GM21390 (cell line): ENCODE measurements around the gene MTSS2.
"Not testable (repeated sequence)": the region's sequence is repeated elsewhere in the genome, so short reads cannot be mapped to it uniquely, and the experiment has no call there.

Experiments used
- ATAC-seq: cut with Tn5 transposase; IDR thresholded peaks from one replicate; pipeline ENCODE4 v1.9.1; 2021; ENCODE audit not compliant: unreplicated experiment

MTSS2 gene

GRCh38 chr16:70676675-70677498 is 9.0 kb downstream of the MTSS2 start:
- ATAC-seq, result no peak

GRCh38 chr16:70675851-70676513 is 9.9 kb downstream of the MTSS2 start:
- ATAC-seq, result no peak

DNA sequence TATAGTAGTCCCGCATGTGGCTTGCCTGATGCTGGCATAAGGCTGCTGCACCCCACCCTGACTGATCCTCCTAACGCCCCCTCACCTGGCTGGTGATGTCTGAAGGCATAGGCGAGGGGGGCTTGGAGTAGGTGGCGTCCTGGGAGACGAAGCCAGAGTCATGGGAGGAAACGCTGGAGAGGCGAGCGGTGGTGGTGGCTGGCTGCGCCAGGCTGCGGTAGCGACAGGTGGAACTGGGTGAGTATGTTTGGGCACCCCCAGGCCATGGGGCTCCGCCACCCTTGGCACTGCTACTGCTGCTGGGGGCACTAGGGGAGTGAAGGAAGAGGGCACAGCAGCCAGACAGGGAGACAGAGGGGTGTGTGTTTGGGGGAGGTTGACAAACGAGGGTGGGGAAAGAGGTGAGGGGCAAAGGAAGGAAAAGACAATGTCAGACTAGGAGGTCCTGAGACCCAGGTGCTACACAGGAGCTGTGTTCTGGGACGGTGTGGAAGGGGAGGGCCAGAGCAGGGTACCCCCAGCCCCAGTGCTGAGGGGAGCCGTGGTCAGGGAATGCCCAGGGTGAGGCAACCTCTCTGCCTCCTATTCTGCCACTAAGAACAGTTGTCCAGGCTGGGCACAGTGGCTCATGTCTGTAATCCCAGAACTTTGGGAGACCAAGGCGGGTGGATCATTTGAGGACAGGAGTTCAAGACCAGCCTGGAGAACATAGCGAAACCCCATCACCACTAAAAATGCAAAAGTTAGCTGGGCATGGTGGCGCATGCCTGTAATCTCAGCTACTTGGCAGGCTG is 11.4 kb downstream of the MTSS2 start:
- ATAC-seq, result no peak

DNA sequence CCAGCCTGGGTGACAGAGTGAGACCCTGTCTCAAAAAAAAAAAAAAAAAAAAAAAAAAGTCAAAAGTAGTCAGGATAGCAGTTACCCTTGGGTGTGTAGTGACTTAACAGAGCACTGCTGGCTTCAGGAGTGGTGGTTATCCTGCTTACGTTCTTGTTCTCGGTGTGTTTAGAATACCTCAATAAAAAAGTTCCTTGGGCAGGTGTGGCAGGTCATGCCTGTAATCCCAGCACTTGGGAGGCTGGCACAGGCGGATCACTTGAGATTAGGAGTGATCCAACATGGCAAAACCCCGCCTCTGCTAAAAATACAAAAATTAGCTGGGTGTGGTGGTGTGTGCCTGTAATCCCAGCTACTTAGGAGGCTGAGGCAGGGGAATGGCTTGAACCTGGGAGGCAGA is 14.9 kb downstream of the MTSS2 start:
- not testable (repeated sequence) for ATAC-seq

GRCh38 chr16:70670175-70670574 is 15.7 kb downstream of the MTSS2 start:
- ATAC-seq, result no peak

DNA sequence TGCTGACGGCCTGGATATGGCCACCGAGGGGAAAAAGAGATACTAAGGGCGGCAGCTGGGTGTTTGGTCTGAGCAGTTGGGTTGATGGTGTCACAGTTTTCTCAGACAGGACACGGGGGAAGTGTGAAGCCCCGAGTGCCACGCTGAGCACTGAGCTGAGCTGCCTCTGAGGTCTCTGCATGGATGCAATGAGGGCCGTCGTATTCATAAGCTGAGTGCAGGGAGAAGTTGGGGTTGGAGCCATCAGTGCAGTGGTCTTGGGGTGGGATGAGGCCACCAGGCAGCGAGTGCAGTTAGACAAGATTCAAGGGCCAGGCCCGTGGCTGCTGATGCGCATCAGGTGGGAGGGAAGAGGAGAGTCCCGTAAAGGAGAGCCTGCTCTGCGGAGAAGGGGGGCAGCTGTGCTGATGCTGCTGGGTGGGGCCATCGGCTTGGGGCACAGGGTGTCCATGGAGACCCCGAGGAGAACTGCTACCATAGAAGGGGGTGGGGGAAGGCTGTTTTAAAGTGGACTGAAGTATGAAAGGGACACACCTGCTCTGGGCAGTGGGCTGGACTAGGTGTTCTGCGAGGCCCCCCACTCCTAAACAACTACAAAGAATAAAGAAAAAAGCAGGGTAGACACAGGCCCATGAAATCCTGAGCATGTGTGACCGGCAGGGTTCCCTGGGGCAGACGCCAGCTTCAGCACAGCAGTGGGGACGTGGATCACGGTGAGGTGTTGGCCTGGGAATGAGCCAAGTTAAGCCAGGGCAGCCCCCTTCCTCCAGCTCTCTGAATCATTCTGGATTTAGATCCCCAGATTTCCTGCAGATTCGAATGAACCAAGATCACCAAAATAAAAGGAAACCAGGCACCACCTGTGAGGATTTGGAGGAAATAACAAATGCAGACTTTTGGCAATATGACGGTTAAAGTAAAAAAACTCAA is 19.8 kb downstream of the MTSS2 start:
- ATAC-seq, result no peak

DNA sequence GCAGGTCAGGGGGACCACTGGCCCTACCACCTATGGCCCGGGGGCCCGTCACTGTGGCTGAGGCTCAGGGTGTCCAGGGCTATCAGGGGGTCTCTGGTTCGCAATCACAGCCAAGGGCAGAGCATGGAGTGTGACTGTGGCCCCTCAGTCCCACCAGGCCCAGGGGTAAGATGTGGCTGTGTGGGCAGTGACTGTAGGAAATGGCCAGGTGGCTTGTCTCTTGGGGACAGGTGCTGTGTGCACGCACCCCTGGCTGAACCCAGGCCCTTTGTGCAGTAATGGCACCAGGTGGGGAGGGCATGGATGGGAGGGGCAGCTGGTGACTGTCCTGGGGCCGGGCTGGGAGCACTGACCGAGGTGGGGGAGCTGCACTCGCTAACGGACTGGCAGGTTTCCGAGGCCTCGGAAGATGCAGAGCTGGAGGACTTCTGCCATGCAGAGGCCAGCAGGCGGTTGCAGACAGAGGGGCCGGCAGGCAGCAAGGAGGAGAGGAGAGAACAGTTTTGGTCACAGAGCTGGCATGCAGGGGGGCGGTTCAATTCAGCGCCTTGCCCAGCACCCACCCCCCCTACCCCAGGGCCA is 20.6 kb downstream of the MTSS2 start:
- ATAC-seq, result no peak

DNA sequence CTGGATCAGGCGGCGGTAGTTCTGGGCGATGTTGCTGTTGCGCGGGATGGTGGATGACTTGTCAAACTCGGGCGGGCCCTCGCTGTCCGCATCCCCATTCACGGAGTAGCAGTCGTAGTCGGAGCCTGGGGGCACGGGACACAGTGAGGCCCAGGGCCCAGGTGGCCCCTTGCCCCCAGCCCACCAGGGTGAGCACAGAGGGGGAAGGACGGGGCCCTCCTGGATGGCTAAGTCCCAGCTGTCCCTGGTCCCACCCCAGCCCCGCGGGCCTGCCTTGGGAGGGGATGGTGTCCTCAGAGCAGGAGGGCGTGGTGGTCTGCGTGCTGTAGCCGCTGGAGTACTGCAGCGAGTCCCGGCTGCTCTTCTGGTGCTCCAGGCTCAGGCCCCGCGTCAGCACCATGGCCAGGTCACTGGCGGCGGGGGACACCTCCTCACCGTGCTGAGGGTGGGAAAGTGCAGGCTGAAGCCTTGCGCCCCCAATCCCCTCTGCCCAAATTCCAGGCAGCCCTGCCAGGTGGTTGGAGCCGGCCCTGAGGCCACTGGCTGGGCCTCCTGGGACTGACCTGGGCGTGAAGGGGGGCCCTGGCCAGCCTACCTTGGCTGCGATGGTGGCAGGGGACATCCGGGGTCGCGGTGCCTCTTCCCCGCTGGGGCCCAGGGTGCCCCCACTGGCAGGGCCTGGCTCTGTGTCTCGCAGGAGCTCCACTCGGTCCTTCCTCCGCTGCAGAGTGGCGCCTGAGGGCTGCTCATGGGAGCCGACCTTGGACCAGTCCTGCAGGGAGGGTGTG is 21.3 kb downstream of the MTSS2 start:
- ATAC-seq, result no peak

DNA sequence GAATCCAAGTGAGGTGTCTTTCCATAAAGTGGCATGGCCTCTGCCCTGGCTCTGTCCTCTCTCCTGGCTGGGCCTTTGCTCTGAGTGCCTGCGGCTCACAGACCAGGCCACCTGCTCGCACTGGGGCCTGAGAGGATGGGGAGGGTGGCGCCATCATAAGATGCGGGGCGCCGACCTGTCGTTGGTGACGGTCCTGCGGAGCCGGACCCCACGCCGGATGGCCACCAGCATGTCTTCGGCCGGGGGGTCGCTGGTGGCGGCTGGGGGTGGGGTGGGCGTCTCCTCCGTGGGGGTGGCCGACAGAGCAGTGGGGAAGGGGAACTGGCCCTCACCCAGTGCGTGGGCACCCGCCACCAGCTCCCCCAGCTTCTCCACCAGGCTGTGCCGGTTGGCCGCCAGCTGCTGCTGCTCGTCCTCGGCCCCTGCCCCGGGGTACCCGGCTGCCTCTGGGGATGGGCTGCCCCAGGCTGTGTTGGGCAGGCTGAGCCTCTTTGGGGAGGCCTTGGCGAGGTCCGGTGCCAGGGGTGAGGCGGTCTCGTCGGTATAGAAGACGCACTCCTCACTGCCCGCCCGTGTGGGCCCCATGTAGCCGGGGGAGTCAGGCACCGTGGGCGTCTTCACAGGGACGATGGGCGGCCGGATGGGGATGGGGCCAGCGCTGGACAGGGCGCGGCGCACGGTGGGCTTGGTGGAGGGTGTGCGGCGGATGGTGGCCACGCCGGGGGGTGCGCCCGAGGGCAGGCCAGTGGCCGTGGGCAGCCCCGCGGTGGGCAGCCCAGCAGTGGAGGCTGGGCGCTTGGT is 22.1 kb downstream of the MTSS2 start:
- ATAC-seq, result no peak

DNA sequence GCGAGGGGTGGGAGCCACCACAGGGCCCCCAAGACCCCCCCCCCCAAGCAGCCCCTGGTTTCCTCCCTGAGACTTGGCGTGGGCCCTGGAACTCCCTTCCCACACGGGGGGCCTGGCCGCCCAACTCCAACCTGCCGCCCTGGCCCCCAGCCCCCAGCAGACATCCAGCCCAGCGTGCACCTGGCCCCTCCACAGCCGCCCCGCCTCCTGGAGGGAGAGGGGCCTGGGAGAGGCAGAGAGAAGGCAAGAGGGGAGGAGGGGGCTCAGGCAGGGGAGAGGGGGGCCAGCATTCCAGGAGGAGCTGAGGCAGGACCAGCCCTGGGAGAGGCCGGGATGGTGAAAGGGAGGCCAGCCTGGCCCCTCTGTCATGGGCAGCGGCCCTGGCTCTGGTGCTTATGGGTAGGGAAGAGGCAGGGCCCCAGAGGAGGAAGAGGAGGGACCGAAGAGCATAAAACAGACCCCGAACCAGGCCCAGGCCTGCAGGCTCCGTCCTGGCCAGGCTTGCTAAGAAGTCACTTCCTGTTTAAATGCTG is 22.8 kb downstream of the MTSS2 start:
- ATAC-seq, result no peak

- no peak for ATAC-seq
Observed at GRCh38 chr16:70661918-70662641, 23.8 kb downstream of the MTSS2 start.

DNA sequence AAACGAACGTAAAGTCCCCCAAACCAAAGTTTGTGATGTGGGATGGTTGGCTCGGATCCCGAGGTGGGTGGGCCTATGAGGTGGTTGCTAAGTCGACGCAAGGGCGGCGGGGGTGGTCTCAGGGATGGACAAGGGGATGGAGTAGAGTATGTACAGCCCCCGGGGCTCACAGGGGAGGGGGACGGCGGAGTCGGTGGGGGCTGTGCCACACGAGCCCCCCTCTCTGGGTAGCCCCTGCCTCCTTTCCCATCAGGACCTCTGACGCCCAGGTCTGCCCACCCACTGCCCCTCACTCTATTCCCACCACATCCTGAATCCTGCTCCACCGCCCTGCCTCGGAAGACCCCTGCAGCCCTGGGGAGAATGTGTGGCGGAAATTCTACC is 24.3 kb downstream of the MTSS2 start:
- ATAC-seq, result no peak

DNA sequence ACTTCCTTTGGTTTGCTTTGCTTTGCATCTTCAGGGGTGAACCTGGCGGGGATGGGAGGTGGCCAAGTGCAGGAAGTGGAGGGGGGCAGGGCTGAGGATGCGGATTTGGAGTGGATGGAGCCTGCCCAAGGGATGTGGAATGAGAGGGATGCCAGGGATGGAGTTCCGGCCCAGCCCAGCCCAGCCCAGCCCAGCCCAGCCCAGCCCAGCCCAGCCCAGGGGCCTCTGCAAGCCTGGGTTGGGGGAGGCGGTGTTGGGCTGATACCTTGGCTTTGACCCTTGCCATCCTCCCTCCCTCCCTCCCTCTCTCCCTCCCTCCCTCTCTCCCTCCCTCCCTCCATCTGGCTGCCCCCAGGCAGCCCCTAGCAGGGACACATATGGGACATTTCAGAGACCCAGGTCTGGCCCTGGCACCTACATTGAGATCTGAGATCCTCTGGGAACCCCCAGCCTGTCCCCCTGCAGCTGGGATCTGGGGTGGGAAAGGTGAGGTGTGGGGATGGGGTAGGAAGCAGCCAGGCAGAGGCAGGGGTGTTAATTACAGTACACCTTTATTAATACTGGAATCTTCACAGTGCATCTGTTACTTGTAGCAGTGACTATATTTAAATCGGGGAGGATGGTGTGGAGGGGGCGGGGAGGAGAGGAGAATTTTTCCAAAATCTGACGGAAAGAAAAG is 25.0 kb downstream of the MTSS2 start:
- ATAC-seq, result no peak

DNA sequence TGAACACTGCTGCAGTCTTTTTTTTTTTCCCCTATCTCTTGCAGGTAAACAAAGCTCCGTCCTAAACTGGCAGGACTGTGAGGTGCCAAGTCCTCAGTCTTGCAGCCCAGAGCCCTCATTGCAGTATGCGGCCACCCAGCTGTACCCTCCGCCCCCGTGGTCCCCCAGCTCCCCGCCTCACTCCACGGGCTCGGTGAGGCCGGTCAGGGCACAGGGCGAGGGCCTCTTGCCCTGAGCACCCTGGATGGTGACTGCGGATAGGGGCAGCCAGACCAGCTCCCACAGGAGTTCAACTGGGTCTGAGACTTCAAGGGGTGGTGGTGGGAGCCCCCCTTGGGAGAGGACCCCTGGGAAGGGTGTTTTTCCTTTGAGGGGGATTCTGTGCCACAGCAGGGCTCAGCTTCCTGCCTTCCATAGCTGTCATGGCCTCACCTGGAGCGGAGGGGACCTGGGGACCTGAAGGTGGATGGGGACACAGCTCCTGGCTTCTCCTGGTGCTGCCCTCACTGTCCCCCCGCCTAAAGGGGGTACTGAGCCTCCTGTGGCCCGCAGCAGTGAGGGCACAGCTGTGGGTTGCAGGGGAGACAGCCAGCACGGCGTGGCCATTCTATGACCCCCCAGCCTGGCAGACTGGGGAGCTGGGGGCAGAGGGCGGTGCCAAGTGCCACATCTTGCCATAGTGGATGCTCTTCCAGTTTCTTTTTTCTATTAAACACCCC is 25.7 kb downstream of the MTSS2 start:
- no peak for ATAC-seq

DNA sequence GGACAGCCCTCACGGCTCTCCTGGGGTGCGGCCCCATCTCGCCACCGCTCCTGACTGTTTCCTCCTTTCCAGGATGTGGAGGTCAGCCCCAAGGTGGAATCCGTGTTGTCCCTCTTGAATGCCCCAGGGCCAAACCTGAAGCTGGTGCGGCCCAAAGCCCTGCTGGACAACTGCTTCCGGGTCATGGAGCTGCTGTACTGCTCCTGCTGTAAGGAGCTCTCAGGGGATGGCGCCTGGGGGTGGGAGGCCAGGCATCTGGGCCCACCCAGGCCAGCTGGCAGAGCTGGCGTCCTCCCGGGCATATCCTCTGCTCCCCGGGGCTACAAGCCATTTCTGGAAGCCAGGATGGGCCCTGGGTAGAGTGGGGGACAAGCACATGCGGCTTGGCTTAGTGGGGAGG is 26.3 kb downstream of the MTSS2 start:
- no peak for ATAC-seq

DNA sequence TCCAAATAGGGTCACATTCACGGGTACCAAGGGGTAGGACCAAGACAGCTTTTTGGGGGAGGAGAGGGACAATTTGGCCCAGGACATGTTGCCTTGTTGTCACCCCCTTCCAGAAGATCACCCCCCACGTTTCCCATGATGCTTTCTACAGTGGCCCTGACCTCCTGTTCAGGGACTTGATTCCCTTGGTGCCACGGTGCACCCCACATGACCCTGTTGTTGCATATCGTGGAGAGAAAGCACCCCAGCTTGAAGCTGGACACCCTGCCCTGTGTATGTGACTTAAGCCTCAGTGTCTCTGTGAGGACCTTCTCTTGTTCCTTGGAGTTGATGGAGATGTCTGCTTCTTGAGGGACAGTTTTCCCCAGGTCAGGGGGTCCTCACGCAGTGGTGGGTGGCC is 26.9 kb downstream of the MTSS2 start:
- ATAC-seq, result no peak

GRCh38 chr16:70657956-70658355 is 27.9 kb downstream of the MTSS2 start:
- ATAC-seq, result no peak
